GM19035 (cell line): ENCODE measurements around the gene TBC1D4.

Experiments used
- ATAC-seq: cut with Tn5 transposase; IDR thresholded peaks from one replicate; pipeline ENCODE4 v1.9.1; 2021; ENCODE audit not compliant: unreplicated experiment

Gene TBC1D4

GRCh38 chr13:75419656-75420055 is 62.3 kb downstream of the TBC1D4 start:
- no peak for ATAC-seq

GRCh38 chr13:75418997-75419396 is 63.0 kb downstream of the TBC1D4 start:
- ATAC-seq: no peak

- ATAC-seq: no peak
Observed at GRCh38 chr13:75418186-75418843, 63.7 kb downstream of the TBC1D4 start.

- no peak for ATAC-seq
Observed at GRCh38 chr13:75417656-75418055, 64.3 kb downstream of the TBC1D4 start.

GRCh38 chr13:75417012-75417384 is 65.0 kb downstream of the TBC1D4 start:
- ATAC-seq: peak; percentile 20

GRCh38 chr13:75416327-75417011 is 65.5 kb downstream of the TBC1D4 start:
- peak; percentile 63 for ATAC-seq

GRCh38 chr13:75415694-75416093 is 66.3 kb downstream of the TBC1D4 start:
- ATAC-seq: no peak

GRCh38 chr13:75415171-75415570 is 66.8 kb downstream of the TBC1D4 start:
- no peak for ATAC-seq

GRCh38 chr13:75414036-75414827 is 67.7 kb downstream of the TBC1D4 start:
- ATAC-seq: no peak

GRCh38 chr13:75411924-75412537 is 69.9 kb downstream of the TBC1D4 start:
- ATAC-seq: no peak

- ATAC-seq: no peak
Observed at GRCh38 chr13:75410207-75410606, 71.8 kb downstream of the TBC1D4 start.

- ATAC-seq: no peak
Observed at GRCh38 chr13:75407998-75408397, 74.0 kb downstream of the TBC1D4 start.

- no peak for ATAC-seq
Observed at GRCh38 chr13:75407473-75407872, 74.5 kb downstream of the TBC1D4 start.

- ATAC-seq: no peak
Observed at GRCh38 chr13:75405976-75406703, 75.8 kb downstream of the TBC1D4 start.

- ATAC-seq: no peak
Observed at GRCh38 chr13:75404726-75405125, 77.2 kb downstream of the TBC1D4 start.

GRCh38 chr13:75402787-75403186 is 79.2 kb downstream of the TBC1D4 start:
- no peak for ATAC-seq

GRCh38 chr13:75400775-75401174 is 81.2 kb downstream of the TBC1D4 start:
- ATAC-seq: no peak

- ATAC-seq: no peak
Observed at GRCh38 chr13:75399879-75400217, 82.1 kb downstream of the TBC1D4 start.

GRCh38 chr13:75399168-75399878 is 82.6 kb downstream of the TBC1D4 start:
- no peak for ATAC-seq

GRCh38 chr13:75398072-75398471 is 83.9 kb downstream of the TBC1D4 start:
- no peak for ATAC-seq
